PC-3 (cell line): ENCODE data around the gene CATSPERZ. TPM values are rescaled to one million over a fixed set of nuclear protein-coding genes. Genes with fewer than 3 reads are reported as not detected.
A peak's percentile ranks its signal among the peaks of the same experiment; 100 is the strongest.

ENCODE experiments used
- ATAC-seq: fragments of 200-7000 bp; cut with Tn5 transposase; 2 replicates; pipeline ENCODE4 v1.9.1; 2020; ENCODE audit warnings: mild to moderate bottlenecking, moderate library complexity
- BruUV-seq: library from RNA; stranded (reverse); fragments of 400-500 nt; replicated peaks from 2 replicates; lab custom pipeline; 2021; lab: Mats Ljungman, UMichigan
- CTCF ChIA-PET: fragments of 300-600 bp; sonication (Branson Sonifier 250); formaldehyde crosslinking; loops from one replicate; lab custom pipeline; 2022; ENCODE audit warnings: antibody characterized with exemption; lab: Charles Lee
- POLR2A ChIA-PET: fragments of 300-600 bp; sonication (Branson Sonifier 250); formaldehyde crosslinking; loops from one replicate; lab custom pipeline; 2022; ENCODE audit warnings: antibody characterized with exemption; ENCODE audit not compliant: unreplicated experiment; lab: Charles Lee
- DNase-seq: peaks from one replicate; pipeline ENCODE4 v3.0.0-alpha.2; 2015
- H2AFZ ChIP-seq: fragments of 300-600 bp; sonication (generic); 2 replicates; pipeline ENCODE4 v1.6.0; 2016; ENCODE audit warnings: antibody characterized with exemption, low read length
- H3F3A ChIP-seq: fragments of 300-600 bp; sonication (generic); one replicate; pipeline ENCODE4 v1.6.0; 2017; ENCODE audit warnings: antibody characterized with exemption, low read length, control low read depth, mild to moderate bottlenecking; ENCODE audit not compliant: unreplicated experiment
- H3K27ac ChIP-seq: fragments of 300-600 bp; sonication (generic); 2 replicates; pipeline ENCODE4 v1.5.1; 2016; ENCODE audit warnings: mild to moderate bottlenecking, low read length
- H3K27me3 ChIP-seq: fragments of 300-600 bp; sonication (generic); 2 replicates; pipeline ENCODE4 v1.6.1; 2016; ENCODE audit warnings: low read length, mixed read lengths
- H3K36me3 ChIP-seq: fragments of 300-600 bp; sonication (generic); 2 replicates; pipeline ENCODE4 v1.6.1; 2016; ENCODE audit warnings: low read depth, mixed run types, low read length, mixed read lengths
- H3K4me1 ChIP-seq: fragments of 300-600 bp; sonication (generic); 2 replicates; pipeline ENCODE4 v1.5.1; 2016; ENCODE audit warnings: low read length; ENCODE audit not compliant: insufficient read depth
- H3K4me2 ChIP-seq: fragments of 300-600 bp; sonication (generic); 2 replicates; pipeline ENCODE4 v1.6.0; 2016; ENCODE audit warnings: low read length
- H3K4me3 ChIP-seq: fragments of 300-600 bp; sonication (generic); 2 replicates; pipeline ENCODE4 v1.5.1; 2016; ENCODE audit warnings: mild to moderate bottlenecking, low read length, mixed read lengths
- H3K79me2 ChIP-seq: fragments of 300-600 bp; sonication (generic); 2 replicates; pipeline ENCODE4 v1.6.1; 2017; ENCODE audit warnings: low read length, mixed read lengths
- H3K9ac ChIP-seq: fragments of 300-600 bp; sonication (generic); 2 replicates; pipeline ENCODE4 v1.6.0; 2016; ENCODE audit warnings: mild to moderate bottlenecking, low read length
- H3K9me2 ChIP-seq: fragments of 300-600 bp; sonication (generic); replicated peaks from 2 replicates; pipeline ENCODE4 v1.6.1; 2016; ENCODE audit warnings: mixed run types, low read length, mixed read lengths
- H3K9me3 ChIP-seq: fragments of 300-600 bp; sonication (generic); 2 replicates; pipeline ENCODE4 v1.6.1; 2016; ENCODE audit warnings: low read length, mixed read lengths
- H4K20me1 ChIP-seq: fragments of 300-600 bp; sonication (generic); 2 replicates; pipeline ENCODE4 v1.6.1; 2016; ENCODE audit warnings: low read length, mixed read lengths
- EZH2 ChIP-seq: fragments of 300-600 bp; sonication (generic); IDR thresholded peaks from one replicate; pipeline ENCODE4 v1.6.1; 2017; ENCODE audit warnings: antibody characterized with exemption, mild to moderate bottlenecking, low read length; ENCODE audit not compliant: unreplicated experiment
- EZH2phosphoT487 ChIP-seq: fragments of 300-600 bp; sonication (generic); IDR thresholded peaks from 2 replicates; pipeline ENCODE4 v1.6.1; 2018; ENCODE audit warnings: mild to moderate bottlenecking, antibody characterized with exemption, low read length, borderline replicate concordance
- intact Hi-C: fragments of 100-400 bp; cut with micrococcal nuclease; formaldehyde crosslinking; loops from 2 replicates; pipeline ENCODE4 v1.9.0; 2023
- total RNA-seq: library from RNA; depleted of rRNA; stranded (reverse); fragments of >200 nt; gene quantifications from 2 replicates; pipeline ENCODE4 v1.2.3, GENCODE V29; 2014
- TF ChIP-seq, protein P1 (sequence below): fragments of 300-600 bp; sonication (generic); conservative IDR thresholded peaks from 2 replicates; pipeline ENCODE4 v1.5.1; 2017; ENCODE audit warnings: antibody characterized with exemption, low read depth, mild to moderate bottlenecking, low read length

Gene CATSPERZ
- total RNA-seq, 1 experiment from 2014 or later, result 9.2 TPM

- ChIA-PET POLR2A (no interaction called here), CTCF (interaction anchor here (0.8 to 1.4 kb wide), 3 partner anchors 14 to 24 kb away, joined by 3 to 27 read pairs (median 22); partner anchors contain the start of genes PRDX5 and TRMT112)
- no peaks in the 10 kb centered on the region for H3F3A ChIP-seq
- H3K4me2 ChIP-seq, result no peak overlapping the region
- TF ChIP-seq, protein P1, sequence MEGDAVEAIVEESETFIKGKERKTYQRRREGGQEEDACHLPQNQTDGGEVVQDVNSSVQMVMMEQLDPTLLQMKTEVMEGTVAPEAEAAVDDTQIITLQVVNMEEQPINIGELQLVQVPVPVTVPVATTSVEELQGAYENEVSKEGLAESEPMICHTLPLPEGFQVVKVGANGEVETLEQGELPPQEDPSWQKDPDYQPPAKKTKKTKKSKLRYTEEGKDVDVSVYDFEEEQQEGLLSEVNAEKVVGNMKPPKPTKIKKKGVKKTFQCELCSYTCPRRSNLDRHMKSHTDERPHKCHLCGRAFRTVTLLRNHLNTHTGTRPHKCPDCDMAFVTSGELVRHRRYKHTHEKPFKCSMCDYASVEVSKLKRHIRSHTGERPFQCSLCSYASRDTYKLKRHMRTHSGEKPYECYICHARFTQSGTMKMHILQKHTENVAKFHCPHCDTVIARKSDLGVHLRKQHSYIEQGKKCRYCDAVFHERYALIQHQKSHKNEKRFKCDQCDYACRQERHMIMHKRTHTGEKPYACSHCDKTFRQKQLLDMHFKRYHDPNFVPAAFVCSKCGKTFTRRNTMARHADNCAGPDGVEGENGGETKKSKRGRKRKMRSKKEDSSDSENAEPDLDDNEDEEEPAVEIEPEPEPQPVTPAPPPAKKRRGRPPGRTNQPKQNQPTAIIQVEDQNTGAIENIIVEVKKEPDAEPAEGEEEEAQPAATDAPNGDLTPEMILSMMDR, result no peak
- TF ChIP-seq EZH2phosphoT487 (no peak), EZH2 (no peak)
- H3K9me3 ChIP-seq, result no peaks in the 10 kb centered on the region
- H3K27me3 ChIP-seq, result no peaks in the 10 kb centered on the region
- H3K27ac ChIP-seq, result no peak overlapping the region
- no peak overlapping the region for H2AFZ ChIP-seq
- intact Hi-C loops, result no loop called here
- H3K79me2 ChIP-seq, result no peaks in the 10 kb centered on the region
- peaks cover 6% of the 10 kb centered on the region for H3K4me1 ChIP-seq
- no peak overlapping the region for H3K4me3 ChIP-seq
- H4K20me1 ChIP-seq, result no peaks in the 10 kb centered on the region
- H3K9ac ChIP-seq, result no peak overlapping the region
- BruUV-seq, result no TSS peak
- H3K9me2 ChIP-seq, result no peaks in the 10 kb centered on the region
- ATAC-seq (no peak), DNase-seq (no peak)
- H3K36me3 ChIP-seq, result no peaks in the 10 kb centered on the region
These were observed 41.3 kb downstream of the CATSPERZ start for GRCh38 chr11:64341429-64341828.

DNA sequence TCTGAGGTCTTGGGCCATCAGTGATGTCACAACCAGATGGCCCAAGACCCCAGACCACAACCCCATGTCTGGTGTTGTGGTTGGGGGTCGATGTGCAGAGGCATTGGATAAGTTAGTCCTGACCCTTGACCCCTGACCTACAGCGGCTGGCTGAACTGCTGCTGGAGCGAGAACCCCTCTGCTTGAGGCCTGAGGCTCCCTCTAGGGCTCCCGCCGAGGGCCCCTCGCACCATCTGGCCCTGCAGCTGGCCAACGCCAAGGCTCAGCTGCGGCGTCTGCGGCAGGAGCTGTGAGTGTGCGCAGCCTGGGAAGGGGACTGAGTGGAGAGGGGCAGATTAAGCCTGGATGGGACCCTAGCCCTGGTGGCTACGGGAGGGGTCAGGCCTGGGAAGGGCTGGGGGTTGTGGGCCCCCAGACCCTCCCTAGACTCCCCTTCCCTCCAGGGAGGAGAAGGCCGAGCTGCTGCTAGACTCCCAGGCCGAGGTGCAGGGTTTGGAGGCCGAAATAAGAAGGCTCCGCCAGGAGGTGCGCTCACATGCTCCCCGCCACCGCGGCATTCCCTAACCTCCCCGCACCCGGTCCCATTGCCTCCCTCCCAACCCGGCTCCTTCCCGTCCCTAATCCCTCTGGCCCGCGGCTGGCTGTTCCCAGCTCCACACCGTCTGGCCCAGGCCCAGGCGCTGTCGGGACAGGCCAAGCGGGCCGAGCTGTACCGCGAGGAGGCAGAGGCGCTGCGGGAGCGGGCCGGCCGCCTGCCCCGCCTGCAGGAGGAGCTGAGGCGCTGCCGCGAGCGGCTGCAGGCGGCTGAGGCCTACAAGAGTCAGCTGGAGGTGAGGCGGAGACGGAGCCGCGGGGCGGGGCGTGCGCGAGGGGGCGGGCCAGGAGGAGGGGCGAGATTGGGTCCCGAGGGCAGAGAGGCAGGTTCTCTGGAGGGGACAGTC lies 42.0 kb downstream of the CATSPERZ start:
- no peaks in the 10 kb centered on the region for H3F3A ChIP-seq

More for the DNA sequence above, 42.0 kb downstream of the CATSPERZ start:
- peak; percentile 96 for ATAC-seq
- peak; percentile 96 for DNase-seq
- ChIA-PET CTCF (interaction anchor here (0.6 to 1.5 kb wide), 10 partner anchors 11 to 793 kb away, joined by 3 to 27 read pairs (median 6); partner anchors contain the start of genes PRDX5 and TRMT112), POLR2A (interaction anchor here (0.6 to 0.7 kb wide), 4 partner anchors 13 to 1678 kb away, joined by 3 to 7 read pairs (median 4); partner anchors contain the start of genes PRDX5 and TRMT112)
- Histone ChIP-seq H3K9me2 (no peaks in the 10 kb centered on the region), H3K9me3 (no peaks in the 10 kb centered on the region), H3K27ac (0 out of 2 replicates have a peak overlapping the region, but pooled peaks have one; percentile 12), H3K4me3 (peak overlapping the region; percentile 65), H2AFZ (peak overlapping the region; percentile 84), H3K9ac (peak overlapping the region; percentile 69), H3K36me3 (no peaks in the 10 kb centered on the region), H4K20me1 (no peaks in the 10 kb centered on the region), H3K27me3 (no peaks in the 10 kb centered on the region), H3K4me1 (peaks cover 8% of the 10 kb centered on the region), H3K4me2 (peak overlapping the region; percentile 87), H3K79me2 (no peaks in the 10 kb centered on the region)
- TF ChIP-seq, protein P1, result peak; percentile 61
- TF ChIP-seq EZH2, result no peak
- intact Hi-C loops, result no loop called here
- TSS peak; percentile 94 for BruUV-seq
